NCI-H510A treated with DMSO at 0.1 percent for 48 hours (cell line): ENCODE data around the gene LMLN.
"Not testable (repeated sequence)": the region's sequence is repeated elsewhere in the genome, so short reads cannot be mapped to it uniquely, and the experiment has no call there.

Experiments
- DNase-seq: peaks from one replicate; lab custom pipeline; 2025; lab: John Stamatoyannopoulos, UW

Gene LMLN

GRCh38 chr3:198027045-198027798 lies 67.2 kb downstream of the LMLN start:
- DNase-seq: no peak

- no peak for DNase-seq
Observed at GRCh38 chr3:198027799-198028390, 67.9 kb downstream of the LMLN start.

- no peak for DNase-seq
Observed at GRCh38 chr3:198028718-198029117, 68.7 kb downstream of the LMLN start.

- no peak for DNase-seq
Observed at GRCh38 chr3:198030125-198030524, 70.1 kb downstream of the LMLN start.

- DNase-seq: no peak
Observed at GRCh38 chr3:198030726-198031125, 70.7 kb downstream of the LMLN start.

GRCh38 chr3:198032039-198032936 lies 72.3 kb downstream of the LMLN start:
- no peak for DNase-seq

GRCh38 chr3:198043119-198043518 lies 83.1 kb downstream of the LMLN start:
- DNase-seq: no peak

GRCh38 chr3:198046120-198046857 lies 86.3 kb downstream of the LMLN start:
- DNase-seq: no peak

- no peak for DNase-seq
Observed at GRCh38 chr3:198048445-198048844, 88.4 kb downstream of the LMLN start.

- no peak for DNase-seq
Observed at GRCh38 chr3:198051836-198052235, 91.8 kb downstream of the LMLN start.

- not testable (repeated sequence) for DNase-seq
Observed at GRCh38 chr3:198053462-198053861, 93.4 kb downstream of the LMLN start.

GRCh38 chr3:198061119-198062067 lies 101.4 kb downstream of the LMLN start:
- no peak for DNase-seq

GRCh38 chr3:198062068-198062465 lies 102.0 kb downstream of the LMLN start:
- DNase-seq: no peak

- no peak for DNase-seq
Observed at GRCh38 chr3:198064420-198064819, 104.4 kb downstream of the LMLN start.

- no peak for DNase-seq
Observed at GRCh38 chr3:198065897-198066296, 105.9 kb downstream of the LMLN start.

- no peak for DNase-seq
Observed at GRCh38 chr3:198067416-198067815, 107.4 kb downstream of the LMLN start.

GRCh38 chr3:198070871-198071270 lies 110.9 kb downstream of the LMLN start:
- no peak for DNase-seq

GRCh38 chr3:198071602-198072287 lies 111.7 kb downstream of the LMLN start:
- no peak for DNase-seq

- peak; percentile 89 for DNase-seq
Observed at GRCh38 chr3:198076722-198077308, 116.8 kb downstream of the LMLN start.
